Esophagus muscularis mucosa (tissue), 3 donors: Measurements from ENCODE around the gene PAQR5.

Experiments
- EP300 ChIP-seq: sonication (generic); formaldehyde crosslinking; IDR thresholded peaks from one replicate; pipeline ENCODE4 v1.6.1; 2017; ENCODE audit warnings: antibody characterized with exemption
- TF ChIP-seq, protein P1 (sequence below), 3 experiments: fragments of 200-600 bp in 2 of 3; fragments of 450-650 bp in 1 of 3; sonication (generic) in 2 of 3; IDR thresholded peaks; one replicate each; pipeline ENCODE4 v1.5.1; 2017 to 2019; ENCODE audit warnings: antibody characterized with exemption in 3 of 3, mild to moderate bottlenecking in 2 of 3, moderate library complexity in 1 of 3

DNA sequence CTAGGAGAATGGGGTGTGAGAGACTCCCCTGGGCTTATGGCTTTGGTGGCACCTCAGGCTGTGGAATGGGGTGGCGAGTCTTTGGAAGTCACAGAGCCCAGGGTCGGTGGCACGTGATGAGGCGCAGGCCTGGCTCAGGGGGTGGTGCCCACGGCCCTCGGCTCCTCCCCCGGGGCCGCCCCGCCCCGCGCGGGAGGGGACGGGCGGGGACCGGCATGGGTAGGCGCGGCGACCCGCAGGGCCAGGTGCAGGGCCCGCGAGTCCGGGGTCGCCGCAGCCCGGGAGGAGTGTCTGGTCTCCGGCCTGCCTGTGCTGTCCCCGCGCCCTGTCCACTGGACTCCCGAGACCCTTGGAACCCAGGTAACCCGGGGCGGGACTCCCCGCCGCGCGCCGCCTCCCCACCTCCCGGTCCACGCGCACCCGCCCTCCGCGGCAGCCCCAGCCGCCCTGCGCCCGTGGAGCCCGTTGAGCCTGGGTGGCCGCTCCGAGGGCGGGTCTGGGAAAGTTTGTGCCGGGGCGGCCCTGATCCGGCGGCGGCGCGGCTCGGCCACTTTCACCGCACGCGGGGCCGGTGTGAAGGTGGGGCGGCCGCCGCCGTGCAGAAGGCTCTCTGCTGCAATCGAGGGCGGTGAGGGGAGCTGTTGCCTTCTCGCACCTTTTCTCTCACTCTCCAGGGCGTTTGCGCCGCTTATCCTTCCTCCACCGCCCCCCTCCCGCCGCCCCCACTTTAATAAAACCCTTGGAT lies at the start of gene PAQR5:
- TF ChIP-seq, protein P1, sequence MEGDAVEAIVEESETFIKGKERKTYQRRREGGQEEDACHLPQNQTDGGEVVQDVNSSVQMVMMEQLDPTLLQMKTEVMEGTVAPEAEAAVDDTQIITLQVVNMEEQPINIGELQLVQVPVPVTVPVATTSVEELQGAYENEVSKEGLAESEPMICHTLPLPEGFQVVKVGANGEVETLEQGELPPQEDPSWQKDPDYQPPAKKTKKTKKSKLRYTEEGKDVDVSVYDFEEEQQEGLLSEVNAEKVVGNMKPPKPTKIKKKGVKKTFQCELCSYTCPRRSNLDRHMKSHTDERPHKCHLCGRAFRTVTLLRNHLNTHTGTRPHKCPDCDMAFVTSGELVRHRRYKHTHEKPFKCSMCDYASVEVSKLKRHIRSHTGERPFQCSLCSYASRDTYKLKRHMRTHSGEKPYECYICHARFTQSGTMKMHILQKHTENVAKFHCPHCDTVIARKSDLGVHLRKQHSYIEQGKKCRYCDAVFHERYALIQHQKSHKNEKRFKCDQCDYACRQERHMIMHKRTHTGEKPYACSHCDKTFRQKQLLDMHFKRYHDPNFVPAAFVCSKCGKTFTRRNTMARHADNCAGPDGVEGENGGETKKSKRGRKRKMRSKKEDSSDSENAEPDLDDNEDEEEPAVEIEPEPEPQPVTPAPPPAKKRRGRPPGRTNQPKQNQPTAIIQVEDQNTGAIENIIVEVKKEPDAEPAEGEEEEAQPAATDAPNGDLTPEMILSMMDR (IDR thresholded peaks at IDR 0.05): no peak
- TF ChIP-seq EP300: no peak
